HepG2 (cell line): ENCODE measurements around the gene USP36. TPM values are rescaled to one million over a fixed set of nuclear protein-coding genes. Genes with fewer than 3 reads are reported as not detected.

Experiments
- BORCS8-MEF2B ChIP-seq: sonication (generic); formaldehyde crosslinking; IDR thresholded peaks from 2 replicates; pipeline ENCODE4 v1.8.0; 2022; ENCODE audit warnings: mild to moderate bottlenecking, missing genetic modification reagents
- DRAP1 ChIP-seq: IDR thresholded peaks from 2 replicates; pipeline ENCODE4 v1.6.1; 2016; ENCODE audit warnings: missing genetic modification reagents, missing compliant biosample characterization
- EEA1 ChIP-seq: sonication (generic); formaldehyde crosslinking; IDR thresholded peaks from 2 replicates; pipeline ENCODE4 v1.5.1; 2020; ENCODE audit warnings: mild to moderate bottlenecking, missing genetic modification reagents, borderline replicate concordance
- ERF ChIP-seq: IDR thresholded peaks from 2 replicates; pipeline ENCODE4 v1.6.1; 2018; ENCODE audit warnings: missing biosample characterization, missing genetic modification reagents
- MNT ChIP-seq: fragments of 450-650 bp; IDR thresholded peaks from 2 replicates; pipeline ENCODE4 v1.6.1; 2016
- PBX3 ChIP-seq: sonication (generic); formaldehyde crosslinking; IDR thresholded peaks from 2 replicates; pipeline ENCODE4 v1.8.1; 2023; ENCODE audit warnings: missing genetic modification reagents, inconsistent platforms, borderline replicate concordance
- RAD21 ChIP-seq: fragments of 450-650 bp; formaldehyde crosslinking; IDR thresholded peaks from 2 replicates; pipeline ENCODE4 v1.5.0; 2020; ENCODE audit warnings: mild to moderate bottlenecking
- RFX5 ChIP-seq: IDR thresholded peaks from 2 replicates; pipeline ENCODE4 v1.6.1; 2011; ENCODE audit warnings: low read depth, low read length, improper control_type of control experiment
- SNAPC4 ChIP-seq: sonication (generic); formaldehyde crosslinking; IDR thresholded peaks from 2 replicates; pipeline ENCODE4 v1.4.0; 2020; ENCODE audit warnings: mild to moderate bottlenecking, missing genetic modification reagents
- TGIF2 ChIP-seq: IDR thresholded peaks from 2 replicates; pipeline ENCODE4 v1.6.1; 2016; ENCODE audit warnings: control low read depth, missing compliant biosample characterization
- ZBTB25 ChIP-seq: IDR thresholded peaks from 2 replicates; pipeline ENCODE4 v1.6.1; 2018; ENCODE audit warnings: missing genetic modification reagents
- ZBTB33 ChIP-seq: sonication (generic); formaldehyde crosslinking; IDR thresholded peaks from 2 replicates; pipeline ENCODE4 v1.4.0; 2020; ENCODE audit warnings: missing genetic modification reagents
- ZGPAT ChIP-seq: IDR thresholded peaks from 2 replicates; pipeline ENCODE4 v1.6.1; 2016; ENCODE audit warnings: mild to moderate bottlenecking
- ZNF468 ChIP-seq: sonication (generic); formaldehyde crosslinking; IDR thresholded peaks from 2 replicates; pipeline ENCODE4 v1.8.0; 2022; ENCODE audit warnings: mild to moderate bottlenecking, moderate library complexity, missing genetic modification reagents
- ZNF576 ChIP-seq: sonication (generic); formaldehyde crosslinking; IDR thresholded peaks from 2 replicates; pipeline ENCODE4 v1.4.0; 2020; ENCODE audit warnings: mild to moderate bottlenecking, missing genetic modification reagents
- polyA plus RNA-seq, 8 experiments: library from polyadenylated mRNA; depleted of rRNA in 3 of 8; stranded (reverse) in 7 of 8; unstranded in 1 of 8; fragments of >200 nt; fragmentation: Illumina TruSeq in 4 of 8; extraction: Trizol in 4 of 8; gene quantifications; 2 replicates each; pipeline versions ENCODE4 v1.2.1 to v1.2.3, GENCODE V29; 2011 to 2016; ENCODE audit warnings: low read depth in 4 of 8, missing spikeins in 1 of 8, mixed read lengths in 1 of 8; ENCODE audit not compliant: insufficient read depth in 1 of 8
- total RNA-seq, 5 experiments: library from RNA; depleted of rRNA; stranded (reverse); fragments of >200 nt; fragmentation: Illumina TruSeq; extraction: Trizol; gene quantifications; 2 replicates each; pipeline ENCODE4 v1.2.3, GENCODE V29; 2016; ENCODE audit warnings: low read depth in 1 of 5

The USP36 gene
- total and polyA plus RNA-seq, 2 of the 13 experiments (the other 11 are each of a cell fraction or from before 2014, with no cell fraction given), result 29.6 to 45.9 TPM

GRCh38 chr17:78865682-78866390 lies 25.2 kb upstream of the USP36 start (continued):
- TF ChIP-seq SNAPC4 (CRISPR knock-in tag) (0 out of 2 replicates have a peak, but pooled peaks have one; percentile 40), MNT (peak; percentile 42; the same call in 1 of the 2 replicates), ERF (CRISPR knock-in tag) (peak; percentile 85), RAD21 (CRISPR knock-in tag) (peak; percentile 92), ZBTB33 (peak; percentile 66), ZGPAT (CRISPR knock-in tag) (peak; percentile 70; the same call in 1 of the 2 replicates), TGIF2 (CRISPR knock-in tag) (peak; percentile 27; the same call in 1 of the 2 replicates), EEA1 (no peak), ZBTB25 (peak; percentile 62; the same call in 1 of the 2 replicates), DRAP1 (CRISPR knock-in tag) (peak; percentile 32; the same call in 1 of the 2 replicates), PBX3 (CRISPR knock-in tag) (no peak), ZNF576 (CRISPR knock-in tag) (no peak), ZNF468 (CRISPR knock-in tag) (no peak), RFX5 (no peak), BORCS8-MEF2B (CRISPR knock-in tag) (0 out of 2 replicates have a peak, but pooled peaks have one; percentile 53)
